SH-SY5Y (cell line): Measurements from ENCODE around the gene WDFY3.

ENCODE experiments used
- GATA2 ChIP-seq: IDR thresholded peaks from 2 replicates; pipeline ENCODE4 v1.6.1; 2011; ENCODE audit warnings: mild to moderate bottlenecking, low read depth, low read length
- GATA3 ChIP-seq: IDR thresholded peaks from 2 replicates; pipeline ENCODE4 v1.6.1; 2011; ENCODE audit warnings: low read depth, mild to moderate bottlenecking, low read length, moderate library complexity

- TF ChIP-seq GATA2 (no peak), GATA3 (no peak)
Measured at GRCh38 chr4:84948056-84948455, 18.4 kb downstream of the WDFY3 start.
